ENCODE data around the gene SFSWAP.
"Not testable (repeated sequence)": the region's sequence is repeated elsewhere in the genome, so short reads cannot be mapped to it uniquely, and the experiment has no call there.

SFSWAP gene

DNA sequence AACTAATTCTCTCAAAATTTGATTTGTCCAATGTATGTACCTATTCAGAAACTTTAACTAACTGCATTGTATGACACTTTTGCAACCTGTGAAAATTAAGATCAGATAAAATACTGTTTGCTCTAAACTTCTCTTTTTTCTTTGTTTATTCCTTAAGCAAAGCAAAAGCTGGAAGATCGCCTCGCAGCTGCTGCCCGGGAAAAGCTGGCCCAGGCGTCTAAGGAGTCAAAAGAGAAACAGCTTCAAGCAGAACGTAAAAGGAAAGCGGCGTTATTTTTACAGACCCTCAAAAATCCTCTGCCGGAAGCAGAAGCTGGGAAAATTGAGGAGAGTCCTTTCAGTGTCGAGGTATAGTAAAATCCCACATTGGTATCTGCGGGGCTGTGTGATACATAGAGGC, 55.1 kb downstream of the SFSWAP start:
- FAIRE-seq, result no peak

DNA sequence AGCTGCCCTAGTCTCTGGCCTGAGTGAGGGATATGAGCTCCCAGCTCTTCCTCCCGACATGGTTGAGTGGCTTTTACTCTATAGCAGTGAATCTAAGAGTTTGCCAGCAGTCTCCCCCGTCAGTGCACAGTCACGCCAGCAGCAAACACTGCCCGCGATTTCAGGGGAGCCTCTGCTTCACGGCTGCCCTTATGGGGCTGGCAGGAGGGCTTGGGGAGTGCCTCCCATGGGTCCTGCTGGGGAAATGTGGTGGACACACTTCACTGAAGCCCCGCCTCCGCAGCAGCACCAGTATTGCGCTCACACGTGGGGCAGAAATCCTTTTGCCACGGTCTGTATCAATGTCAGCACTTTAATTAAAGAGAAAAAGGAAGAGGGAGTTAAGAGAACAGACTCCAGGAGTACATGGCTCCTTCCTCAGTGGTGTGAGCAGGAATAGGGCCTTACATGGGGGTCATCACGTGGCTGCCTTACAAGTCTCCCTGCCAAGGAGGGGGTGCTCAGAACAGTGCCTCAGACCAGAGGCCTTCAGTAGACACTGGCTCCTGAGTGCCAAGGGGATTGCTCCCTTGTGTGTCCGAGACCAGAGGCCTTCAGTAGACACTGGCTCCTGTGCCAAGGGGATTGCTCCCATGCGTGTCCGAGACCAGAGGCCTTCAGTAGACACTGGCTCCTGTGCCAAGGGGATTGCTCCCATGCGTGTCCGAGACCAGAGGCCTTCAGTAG, 55.7 kb downstream of the SFSWAP start:
- FAIRE-seq, result no peak

DNA sequence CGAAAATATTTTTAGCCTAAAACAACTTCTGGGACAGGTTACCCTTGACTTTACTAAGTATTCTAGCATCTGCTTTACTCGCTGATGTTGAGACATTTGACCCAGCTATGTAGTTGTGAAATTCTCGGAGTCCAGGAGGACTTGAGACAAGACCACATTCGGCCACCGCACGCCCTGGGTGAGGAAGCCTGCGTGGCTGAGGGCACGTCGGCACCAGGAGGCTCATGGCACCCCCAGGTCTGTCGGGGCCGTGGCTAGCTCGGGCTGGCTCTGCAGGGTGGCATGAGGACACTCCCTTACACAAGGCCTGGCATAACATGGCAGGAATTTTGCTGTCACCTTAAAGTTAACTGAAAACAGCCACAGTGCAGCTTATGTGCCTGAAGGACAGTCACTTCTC, 59.2 kb downstream of the SFSWAP start:
- FAIRE-seq, result no peak

DNA sequence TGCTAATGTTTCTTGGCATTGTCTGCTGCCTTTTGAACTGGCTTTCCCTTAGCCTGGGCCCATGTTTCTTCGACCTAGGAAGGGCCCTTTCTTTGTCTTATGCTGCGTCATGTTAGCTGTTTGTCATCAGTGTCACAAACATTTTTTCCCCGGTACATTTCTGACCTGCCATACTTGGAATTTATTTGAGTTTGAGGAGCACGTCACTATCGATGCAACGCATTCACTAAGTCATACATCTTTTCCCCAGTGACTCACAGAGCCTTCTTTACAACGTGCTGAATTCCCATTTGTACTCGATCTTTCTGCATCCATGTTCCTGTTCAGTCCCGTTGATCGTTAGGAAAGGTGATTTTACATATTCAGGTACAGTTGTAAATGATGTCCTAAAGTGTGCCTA, 61.1 kb downstream of the SFSWAP start:
- no peak for FAIRE-seq

DNA sequence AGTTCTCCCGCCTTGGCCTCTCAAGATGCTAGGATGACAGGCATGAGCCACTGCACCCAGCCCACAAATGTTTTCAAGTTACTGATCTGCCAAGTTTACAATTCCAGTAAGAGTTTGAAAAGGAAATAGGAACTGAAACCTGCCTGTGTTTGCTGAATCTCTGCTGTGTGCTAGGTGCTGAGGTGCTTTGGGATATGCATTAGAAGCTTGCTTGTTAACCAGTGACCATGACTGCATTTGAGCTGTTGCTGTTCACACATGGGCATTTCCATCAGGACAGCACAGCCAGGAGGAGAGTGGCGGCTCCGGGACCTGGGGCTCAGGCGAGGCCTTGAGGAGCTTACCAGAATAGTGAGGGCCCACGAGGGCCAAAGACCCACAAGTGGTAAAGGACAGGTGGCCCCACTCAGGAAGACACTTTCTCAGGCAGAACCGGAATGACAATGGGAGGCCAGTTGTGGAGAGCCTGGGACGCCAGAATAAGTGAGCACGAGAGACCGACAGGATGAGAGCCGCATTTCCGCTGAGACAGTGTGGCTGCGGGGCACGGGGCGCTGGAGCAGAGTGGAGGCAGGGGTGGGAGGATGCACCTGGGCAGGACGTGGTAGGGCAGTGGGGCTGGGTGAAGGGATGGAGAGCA, 62.8 kb downstream of the SFSWAP start:
- FAIRE-seq, result no peak

DNA sequence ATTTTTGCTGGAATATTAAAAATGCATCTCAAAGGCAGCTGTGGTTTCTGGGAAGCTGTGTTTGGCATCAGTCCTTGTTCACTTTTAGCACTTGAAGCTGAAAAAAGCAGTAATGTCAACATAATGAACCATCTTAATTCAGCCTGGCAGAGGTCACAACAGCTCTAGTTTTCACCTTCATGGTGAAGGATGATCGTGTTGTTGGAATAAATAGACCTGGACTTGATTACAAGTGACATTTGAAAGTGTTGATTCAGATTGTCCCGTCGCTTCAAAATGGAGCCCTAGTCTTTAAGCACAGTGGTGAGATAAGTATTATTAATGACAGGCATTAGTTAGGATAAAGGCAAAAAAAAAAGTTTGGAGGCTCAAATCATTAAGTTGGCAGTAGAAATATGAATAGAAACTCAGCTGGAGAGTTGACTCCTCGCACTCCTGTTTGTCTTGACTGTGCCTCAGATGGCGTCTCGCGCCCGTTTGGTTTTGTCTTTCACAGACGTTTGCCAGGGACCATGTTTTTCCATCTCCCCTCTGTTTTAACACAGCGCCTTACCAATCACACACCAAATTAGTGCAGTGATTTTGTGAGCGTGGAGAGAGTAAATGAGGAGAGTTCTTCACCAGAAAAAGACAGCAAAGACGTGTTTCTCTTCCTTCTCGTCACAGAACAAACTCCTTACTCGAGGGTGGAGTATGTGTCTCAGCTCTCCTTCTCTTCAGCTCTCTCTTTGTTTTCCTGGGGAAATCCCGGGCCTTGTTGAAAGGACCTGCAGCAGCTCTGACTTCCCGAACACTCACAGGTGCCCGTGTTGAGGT, 63.9 kb downstream of the SFSWAP start:
- FAIRE-seq, result no peak

DNA sequence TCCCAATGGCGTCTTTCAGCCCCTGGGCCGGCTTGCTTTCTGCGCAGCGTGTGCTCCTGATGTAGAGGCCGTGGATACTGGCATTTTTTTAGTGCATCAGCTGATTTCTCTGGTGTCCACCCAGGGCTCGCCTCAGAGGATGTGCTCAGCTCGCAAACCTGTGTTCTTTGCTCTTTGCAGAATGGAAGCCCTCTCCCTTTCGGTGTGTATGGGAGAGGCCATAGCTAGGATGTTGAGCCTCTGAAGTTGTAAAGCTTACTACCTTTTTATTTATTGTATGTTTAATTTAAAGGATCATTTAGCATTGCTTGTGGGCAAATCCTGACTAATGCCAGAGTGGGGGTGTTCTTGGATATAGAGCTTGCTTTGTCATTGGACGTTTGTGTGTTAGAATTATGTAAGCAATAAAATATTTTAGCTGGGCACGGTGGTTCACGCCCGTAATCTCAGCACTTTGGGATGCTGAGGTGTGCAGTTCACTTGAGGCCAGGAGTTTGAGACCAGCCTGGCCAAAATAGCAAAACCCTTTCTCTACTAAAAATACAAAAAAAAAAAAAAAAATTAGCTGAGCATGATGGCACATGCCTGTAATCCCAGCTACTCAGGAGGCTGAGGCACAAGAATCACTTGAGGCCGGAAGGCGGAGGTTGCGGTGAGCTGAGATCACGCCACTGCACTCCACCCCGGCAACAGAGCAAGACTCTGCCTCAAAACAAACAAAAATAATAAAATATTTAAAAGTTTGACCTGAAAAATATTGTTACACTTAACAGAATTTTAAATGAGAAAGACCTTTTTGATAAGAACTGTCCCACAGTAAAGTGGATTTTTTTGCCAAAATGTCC, 64.7 kb downstream of the SFSWAP start:
- no peak for FAIRE-seq

DNA sequence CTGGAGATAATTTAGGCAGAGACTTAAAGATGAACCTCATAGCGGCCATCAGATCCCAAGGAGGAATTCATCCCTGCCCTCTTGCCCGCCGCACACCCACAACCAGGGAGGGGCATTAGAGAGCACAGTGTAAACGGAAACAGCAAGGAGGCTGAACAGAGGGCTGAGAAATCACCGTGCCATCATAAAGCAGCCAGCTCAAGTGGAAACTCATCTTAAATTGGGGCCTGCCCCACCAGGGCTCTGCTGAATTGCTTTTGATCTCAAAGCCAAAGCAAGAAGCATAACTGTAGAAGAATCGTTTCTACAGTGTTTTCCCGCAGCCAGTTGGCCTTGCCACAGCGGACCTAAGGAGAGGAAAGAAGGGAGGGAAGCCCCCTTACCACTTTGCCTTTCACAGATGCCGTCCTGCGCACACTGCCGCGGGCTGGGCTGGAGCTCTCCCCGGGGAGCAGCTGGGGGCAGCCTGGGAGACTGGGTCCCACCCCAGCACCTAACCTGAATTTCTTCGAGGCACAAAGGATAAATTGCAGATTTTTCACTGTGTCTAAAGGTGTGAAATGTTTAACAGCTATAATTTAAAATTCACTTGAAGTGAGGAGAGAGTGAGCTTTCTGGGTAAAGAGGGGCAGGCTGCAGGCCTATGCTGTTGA, 65.5 kb downstream of the SFSWAP start:
- no peak for FAIRE-seq

DNA sequence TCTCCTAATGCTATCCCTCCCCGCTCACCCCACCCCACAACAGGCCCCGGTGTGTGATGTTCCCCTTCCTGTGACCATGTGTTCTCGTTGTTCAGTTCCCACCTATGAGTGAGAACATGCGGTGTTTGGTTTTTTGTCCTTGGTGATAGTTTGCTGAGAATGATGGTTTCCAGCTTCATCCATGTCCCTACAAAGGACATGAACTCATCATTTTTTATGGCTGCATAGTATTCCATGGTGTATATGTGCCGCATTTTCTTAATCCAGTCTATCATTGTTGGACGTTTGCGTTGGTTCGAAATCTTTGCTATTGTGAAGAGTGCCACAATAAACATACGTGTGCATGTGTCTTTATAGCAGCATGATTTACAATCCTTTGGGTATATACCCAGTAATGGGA, 66.4 kb downstream of the SFSWAP start:
- FAIRE-seq, result not testable (repeated sequence)

DNA sequence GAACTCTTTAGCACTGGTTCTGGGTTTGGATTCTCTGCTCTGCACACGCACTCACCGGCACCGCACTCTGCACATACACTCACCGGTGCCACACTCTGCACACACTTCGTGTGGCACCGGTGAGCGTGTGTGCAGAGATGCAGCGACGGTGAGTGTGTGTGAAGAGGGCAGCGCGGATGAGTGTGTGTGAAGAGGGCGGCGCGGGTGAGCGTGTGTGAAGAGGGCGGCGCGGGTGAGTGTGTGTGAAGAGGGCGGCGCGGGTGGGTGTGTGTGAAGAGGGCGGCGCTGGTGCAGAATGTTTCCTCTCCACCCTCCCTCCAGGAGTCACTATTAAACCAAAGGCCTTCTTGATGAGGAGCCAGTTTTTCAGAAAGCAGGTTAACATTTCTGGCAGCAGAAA, 68.1 kb downstream of the SFSWAP start:
- FAIRE-seq, result no peak

DNA sequence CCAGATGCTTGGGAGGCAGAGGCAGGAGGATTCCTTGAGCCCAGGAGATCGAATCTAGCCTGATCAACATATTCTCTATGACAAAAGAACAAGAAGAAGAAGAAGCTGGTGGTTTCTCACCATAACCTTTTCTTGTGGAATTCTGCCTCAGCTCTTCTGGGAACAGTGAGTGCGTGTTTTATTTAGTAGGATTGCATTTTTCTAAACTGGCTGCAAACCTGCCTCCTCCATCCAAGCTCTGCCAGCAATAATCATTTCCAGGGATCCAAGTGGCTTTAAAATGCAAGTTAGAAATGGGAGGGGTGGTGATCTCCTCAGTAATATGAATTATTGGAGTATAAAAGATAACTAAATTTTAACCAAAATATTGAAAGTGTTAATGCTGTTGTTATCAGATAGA, 71.2 kb downstream of the SFSWAP start:
- no peak for FAIRE-seq

DNA sequence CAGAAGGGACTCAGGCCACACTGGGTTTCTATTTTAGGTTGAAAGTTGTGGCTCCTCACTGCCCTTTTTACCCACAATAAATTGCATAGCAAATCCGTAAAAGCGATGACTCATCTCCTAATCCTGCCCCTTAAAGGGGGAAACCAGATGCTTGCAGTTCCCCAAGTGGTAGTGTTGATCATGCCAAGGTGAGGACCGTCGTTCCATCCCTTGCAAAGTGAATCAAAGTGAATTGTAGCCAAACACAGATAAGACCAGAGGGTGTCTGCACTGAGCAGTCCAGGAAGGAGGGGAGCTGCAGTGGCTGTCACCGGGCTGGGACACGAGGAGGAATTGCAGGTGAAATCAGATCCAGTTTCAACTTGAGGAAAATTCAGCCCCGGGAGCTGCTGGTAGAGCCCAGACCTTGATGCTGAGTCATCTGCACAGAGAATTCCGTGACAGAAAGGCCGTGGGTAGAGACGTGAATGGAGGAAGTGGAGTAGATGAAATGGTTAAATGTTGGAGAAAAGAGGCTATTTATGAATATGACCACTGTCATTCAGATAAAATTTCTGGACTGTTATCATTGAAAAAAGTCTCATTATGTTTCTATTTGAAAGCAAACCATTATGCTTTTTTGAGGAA, 73.1 kb downstream of the SFSWAP start:
- no peak for FAIRE-seq

DNA sequence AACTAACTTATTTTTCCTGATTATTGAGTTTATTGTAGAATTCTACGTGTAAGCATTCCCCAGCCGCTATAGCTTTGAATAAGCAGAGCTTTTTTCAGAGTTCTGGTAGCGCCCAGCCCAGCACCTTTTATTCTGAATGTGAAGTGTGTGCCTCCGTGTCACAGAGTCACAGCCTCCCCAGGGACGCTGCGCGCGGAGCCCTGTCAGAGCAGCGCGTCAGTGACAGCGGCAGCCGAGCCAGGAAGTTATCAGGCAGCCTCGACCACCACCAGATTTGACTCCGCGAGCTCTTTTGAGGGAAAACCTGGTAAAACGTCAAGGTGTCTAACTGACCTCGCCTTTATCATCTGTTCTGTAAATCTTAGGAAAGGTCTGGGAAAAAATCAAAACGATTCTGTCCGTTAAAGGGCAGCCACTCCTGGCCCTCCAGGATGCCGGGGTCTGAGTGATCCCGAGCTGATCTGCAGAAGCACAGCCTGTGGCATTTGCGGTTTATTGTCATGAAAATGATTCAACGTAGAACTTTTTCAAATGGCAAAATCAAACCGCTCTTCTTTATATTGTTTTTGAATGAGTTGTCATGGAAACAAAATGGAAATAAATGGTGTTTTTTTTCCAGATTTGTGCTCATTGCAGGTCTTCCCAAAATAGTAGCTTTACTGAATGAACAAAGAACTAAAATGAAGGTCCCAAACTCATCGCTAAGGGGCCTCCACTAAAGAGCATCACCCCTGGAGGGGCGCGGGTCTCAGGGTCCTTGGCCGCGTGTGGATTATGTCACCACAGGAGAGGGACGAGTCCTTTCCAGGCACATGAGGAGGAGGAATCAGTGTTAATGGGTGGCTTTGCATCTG, 74.2 kb downstream of the SFSWAP start:
- no peak for FAIRE-seq

DNA sequence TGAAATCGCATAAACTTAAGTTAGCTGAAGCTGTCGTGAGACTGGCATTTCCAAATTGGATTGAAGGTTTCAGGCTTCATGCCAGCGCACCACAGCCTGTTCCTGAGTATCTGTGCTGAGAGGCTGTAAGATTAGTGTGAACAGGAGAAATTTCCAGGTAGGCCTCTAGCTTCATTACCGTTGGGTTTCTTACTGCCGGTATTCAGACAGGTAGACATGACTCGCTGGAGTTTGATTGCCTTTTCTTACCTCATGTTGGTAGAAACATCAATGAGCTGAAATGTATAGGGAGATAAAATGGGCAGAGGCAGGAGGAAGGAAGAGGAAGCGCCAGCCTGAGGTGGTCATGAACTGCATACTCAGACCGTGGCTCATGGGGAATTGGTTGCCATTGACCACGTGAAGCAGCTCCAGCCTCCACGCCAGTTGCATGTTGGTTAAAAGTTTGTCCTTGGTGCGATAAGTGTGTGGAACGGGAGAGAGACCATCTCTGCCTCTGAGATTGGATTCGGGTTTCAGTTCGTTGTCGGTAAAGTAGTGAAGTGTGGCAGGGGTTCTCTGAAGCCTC, 75.0 kb downstream of the SFSWAP start:
- no peak for FAIRE-seq

DNA sequence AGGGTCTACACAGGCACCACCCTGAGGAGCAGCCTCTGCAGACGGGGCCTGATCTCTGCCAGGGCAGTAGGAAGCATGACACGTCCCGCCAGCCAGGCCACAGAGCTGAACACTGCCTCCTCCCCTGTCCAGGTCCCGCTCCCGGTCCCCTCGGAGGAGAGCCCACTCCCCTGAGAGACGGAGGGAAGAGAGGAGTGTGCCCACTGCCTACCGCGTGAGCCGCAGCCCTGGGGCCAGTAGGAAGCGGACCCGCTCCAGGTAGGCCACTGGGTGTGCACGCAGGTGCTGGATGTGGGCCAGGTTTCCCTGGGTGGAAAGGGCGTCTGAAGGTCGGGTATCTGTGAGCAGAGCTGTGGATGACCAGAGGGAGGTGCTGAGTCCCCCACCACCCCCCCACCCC, 75.4 kb downstream of the SFSWAP start:
- FAIRE-seq, result no peak

DNA sequence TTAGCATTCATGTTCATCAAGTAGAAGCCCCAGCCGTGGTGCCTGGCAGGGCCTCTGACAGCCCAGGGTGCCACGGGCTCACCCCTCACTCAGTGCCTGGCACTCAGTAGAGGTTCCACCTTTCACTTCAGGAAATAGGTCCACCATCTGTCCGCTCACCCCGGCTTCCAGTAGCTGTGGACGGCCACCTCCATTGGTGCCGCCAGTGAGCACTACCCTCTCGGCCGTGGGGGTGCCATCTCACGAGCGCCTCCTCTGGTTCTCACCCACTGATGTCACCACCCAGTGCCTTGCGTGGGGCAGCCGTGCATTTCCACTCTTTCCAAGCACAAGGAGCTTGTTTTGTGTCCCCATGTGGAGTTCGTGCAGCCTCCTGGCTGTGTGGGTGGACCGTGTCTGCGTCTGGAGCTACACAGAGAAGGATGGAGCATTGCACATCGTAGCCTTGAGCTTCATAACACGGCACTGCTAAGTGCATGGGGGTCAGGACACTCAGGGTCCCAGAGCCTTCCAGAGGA, 76.3 kb downstream of the SFSWAP start:
- FAIRE-seq, result no peak

DNA sequence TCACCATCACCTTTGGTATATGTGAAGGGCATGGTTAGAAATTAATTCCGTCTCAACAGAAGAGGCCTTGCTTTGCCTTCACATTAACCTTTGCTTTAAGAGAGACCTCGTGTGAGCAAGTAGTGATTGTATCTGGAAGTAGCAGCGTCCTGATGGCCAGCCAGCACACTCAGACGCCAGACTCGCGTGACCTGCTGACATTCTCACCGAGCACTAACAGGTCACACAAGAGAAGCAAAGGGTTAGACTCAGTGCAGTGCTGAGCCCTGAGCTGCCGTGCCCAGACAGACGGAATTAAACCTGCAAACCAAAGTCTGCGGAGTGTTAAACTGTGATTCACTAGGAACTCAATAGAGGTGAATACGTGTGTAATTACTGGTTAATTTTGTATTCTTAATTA, 77.2 kb downstream of the SFSWAP start:
- no peak for FAIRE-seq

DNA sequence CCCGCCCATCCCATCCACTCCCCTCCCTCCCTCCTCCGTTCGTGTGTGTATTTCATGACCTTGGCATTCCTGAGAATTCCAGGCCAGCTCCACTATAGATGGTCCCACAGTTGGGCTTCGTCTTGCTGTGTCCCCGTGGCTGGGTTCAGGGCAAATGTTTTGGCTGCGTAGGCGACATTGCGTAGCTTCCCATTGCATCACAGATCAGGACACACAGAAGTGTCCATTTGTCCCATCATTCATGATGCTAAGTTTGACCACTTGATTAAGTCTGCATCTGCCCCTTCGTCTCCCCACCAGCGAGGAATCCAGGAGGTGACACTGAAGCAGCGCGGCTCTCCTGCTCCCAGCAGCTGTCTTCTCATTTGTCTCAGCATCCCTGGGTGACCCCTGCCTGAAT, 78.7 kb downstream of the SFSWAP start:
- no peak for FAIRE-seq

DNA sequence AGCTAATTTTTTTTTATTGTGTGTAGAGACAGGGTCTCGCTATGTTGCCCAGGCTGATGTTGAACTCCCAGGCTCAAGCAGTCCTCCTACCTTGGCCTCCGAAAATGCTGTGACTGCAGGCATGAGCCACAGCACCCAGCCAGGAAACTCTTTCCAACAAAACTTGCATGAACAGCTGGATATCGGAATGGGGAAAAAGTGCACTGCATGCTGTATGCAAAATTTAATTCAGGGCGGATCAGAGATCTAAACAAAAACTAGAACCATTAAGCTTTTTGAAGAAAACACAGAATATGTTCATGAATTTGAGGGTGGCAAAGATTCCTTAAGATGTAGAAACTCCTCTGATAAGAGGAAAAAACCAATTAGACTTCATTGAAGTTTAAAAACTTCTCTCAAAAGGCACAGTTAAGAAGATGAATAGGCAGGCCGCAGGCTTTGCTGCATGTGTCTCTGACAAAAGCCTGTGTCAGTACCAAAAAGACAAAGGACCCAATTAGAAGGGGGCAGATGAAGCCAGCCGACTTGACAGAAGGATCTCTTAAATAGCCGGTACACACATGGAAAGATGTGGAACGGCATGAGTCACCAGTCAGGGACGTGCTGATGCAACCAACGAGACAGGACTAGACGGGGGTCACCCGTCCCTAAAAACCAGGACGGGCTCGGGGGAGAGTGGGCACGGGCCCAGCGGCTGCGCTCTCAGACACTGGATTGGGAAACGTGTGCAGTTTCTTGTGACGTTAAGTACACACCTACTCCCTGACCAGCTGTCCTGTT, 82.5 kb downstream of the SFSWAP start:
- no peak for FAIRE-seq

DNA sequence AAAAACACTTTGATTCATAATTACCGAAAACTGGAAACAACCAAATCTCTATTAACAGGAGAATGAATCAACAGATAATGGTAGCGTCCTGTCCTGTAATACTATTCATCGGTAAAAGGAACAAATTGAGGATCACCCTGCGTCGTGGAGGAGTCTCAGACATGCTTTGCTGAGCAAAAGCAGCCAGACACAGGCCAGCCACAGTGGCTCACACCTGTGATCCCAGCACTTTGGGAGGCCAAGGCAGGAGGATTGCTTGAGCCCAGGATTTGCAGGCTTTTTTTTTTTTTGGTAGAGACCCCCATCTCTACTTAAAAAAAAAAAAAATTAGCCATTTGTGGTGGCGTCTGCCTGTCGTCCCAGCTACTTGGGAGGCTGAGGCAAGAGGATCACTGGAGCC, 83.2 kb downstream of the SFSWAP start:
- FAIRE-seq, result no peak

Measured in G401.6 (cell line).